ENCODE results near the gene NOTCH2. TPM values are rescaled to one million over a fixed set of nuclear protein-coding genes. Genes with fewer than 3 reads are reported as not detected.

NOTCH2 gene
- total RNA-seq, 6 experiments from 2014 or later: 32.4 to 75.2 (median 49.0) TPM

DNA sequence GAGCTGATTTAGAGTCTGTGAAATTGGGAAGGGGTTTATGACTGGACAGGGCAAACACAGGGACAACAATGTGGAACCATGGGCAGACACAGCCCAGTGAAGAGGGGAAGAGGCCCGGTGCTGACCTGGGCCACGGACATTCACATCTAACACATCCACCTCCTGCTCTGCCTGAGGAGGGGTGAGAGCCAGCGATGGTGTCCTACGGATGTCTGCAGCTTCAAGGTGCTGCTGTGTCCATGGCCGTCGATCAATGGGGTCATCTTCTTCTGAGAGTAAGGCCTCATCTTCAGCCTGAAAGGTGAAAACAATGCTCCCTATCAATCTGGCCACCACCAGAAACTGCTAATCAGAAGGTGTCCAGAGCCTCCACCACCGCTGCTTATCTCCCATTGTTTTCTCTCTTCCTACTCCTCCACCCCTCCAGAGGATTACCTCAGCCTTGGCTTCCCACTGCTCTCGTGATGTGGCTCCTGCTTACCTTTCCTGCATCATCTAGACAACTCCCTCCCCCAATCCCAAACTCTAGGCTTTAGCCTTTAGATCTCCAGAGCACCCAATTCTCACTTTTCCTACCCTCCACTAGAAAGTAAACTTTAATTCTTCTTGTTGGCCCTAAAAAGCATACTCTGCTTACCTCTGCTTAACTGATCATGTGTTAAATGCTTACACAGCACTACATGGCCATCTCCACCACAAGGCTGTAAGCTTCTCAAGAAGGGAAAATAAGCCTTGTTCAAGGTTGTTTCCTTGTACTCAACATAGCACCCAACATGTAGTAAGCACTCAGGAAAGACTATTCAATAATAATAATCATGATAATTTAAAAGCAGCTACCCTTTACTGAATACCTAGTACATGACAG is 149.1 kb downstream of the NOTCH2 start:
- intact Hi-C loops (cut with DNase I): no loop called here
- peaks cover 0 to 100% (median 62%) of the 10 kb centered on the region in 4 donors for H3K36me3 ChIP-seq
- 88% methylated on average over 2 of the region's 8 CpGs for WGBS (ENCODE audit: insufficient coverage, low coverage, low lambda C conversion rate, missing lambda C conversion rate)
- no peak overlapping the region for H3K4me3 ChIP-seq
- TF ChIP-seq, protein P1, sequence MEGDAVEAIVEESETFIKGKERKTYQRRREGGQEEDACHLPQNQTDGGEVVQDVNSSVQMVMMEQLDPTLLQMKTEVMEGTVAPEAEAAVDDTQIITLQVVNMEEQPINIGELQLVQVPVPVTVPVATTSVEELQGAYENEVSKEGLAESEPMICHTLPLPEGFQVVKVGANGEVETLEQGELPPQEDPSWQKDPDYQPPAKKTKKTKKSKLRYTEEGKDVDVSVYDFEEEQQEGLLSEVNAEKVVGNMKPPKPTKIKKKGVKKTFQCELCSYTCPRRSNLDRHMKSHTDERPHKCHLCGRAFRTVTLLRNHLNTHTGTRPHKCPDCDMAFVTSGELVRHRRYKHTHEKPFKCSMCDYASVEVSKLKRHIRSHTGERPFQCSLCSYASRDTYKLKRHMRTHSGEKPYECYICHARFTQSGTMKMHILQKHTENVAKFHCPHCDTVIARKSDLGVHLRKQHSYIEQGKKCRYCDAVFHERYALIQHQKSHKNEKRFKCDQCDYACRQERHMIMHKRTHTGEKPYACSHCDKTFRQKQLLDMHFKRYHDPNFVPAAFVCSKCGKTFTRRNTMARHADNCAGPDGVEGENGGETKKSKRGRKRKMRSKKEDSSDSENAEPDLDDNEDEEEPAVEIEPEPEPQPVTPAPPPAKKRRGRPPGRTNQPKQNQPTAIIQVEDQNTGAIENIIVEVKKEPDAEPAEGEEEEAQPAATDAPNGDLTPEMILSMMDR (IDR thresholded peaks at IDR 0.05): no peak
- no peak for TF ChIP-seq POLR2A (IDR thresholded peaks at IDR 0.05)
- DNase-seq (no peak), ATAC-seq (peak in 1 of 4 donors; percentile 23)
- H3K27me3 ChIP-seq: no peaks in the 10 kb centered on the region
- no peak overlapping the region for H3K27ac ChIP-seq
- no peaks in the 10 kb centered on the region for H3K9me3 ChIP-seq
- H3K4me1 ChIP-seq: no peaks in the 10 kb centered on the region

DNA sequence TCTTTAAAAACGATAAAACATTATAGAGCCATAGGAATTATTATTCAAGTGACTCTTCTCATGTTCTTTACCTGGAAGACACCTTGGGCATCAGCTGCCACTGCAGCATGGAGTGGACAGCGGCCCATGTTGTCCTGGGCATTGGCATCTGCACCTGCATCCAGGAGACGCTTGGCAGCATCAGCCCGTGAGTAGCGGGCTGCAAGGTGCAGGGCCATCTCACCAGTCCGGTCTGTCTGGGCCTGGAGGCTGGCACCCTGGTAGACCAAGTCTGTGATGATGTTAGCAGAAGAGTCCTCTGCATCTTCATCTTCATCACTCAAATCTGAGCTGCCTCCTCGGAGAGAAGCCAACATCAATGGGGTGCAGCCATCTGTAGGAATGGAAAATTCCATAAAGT is 150.2 kb downstream of the NOTCH2 start:
- no peaks in the 10 kb centered on the region for H3K9me3 ChIP-seq
- intact Hi-C loops (cut with DNase I): no loop called here
- WGBS (ENCODE audit: insufficient coverage, low coverage, low lambda C conversion rate, missing lambda C conversion rate): 91% methylated on average over 5 of the region's 7 CpGs
- peak in 1 of 4 donors; percentile 11 for ATAC-seq
- no peak overlapping the region for H3K27ac ChIP-seq
- no peaks in the 10 kb centered on the region for H3K27me3 ChIP-seq
- H3K4me3 ChIP-seq: no peak overlapping the region
- no peaks in the 10 kb centered on the region for H3K4me1 ChIP-seq
- H3K36me3 ChIP-seq: peaks cover 0 to 100% (median 65%) of the 10 kb centered on the region in 4 donors
- DNase-seq: no peak
- TF ChIP-seq, protein P1 (IDR thresholded peaks at IDR 0.05): no peak
- no peak for TF ChIP-seq POLR2A (IDR thresholded peaks at IDR 0.05)

DNA sequence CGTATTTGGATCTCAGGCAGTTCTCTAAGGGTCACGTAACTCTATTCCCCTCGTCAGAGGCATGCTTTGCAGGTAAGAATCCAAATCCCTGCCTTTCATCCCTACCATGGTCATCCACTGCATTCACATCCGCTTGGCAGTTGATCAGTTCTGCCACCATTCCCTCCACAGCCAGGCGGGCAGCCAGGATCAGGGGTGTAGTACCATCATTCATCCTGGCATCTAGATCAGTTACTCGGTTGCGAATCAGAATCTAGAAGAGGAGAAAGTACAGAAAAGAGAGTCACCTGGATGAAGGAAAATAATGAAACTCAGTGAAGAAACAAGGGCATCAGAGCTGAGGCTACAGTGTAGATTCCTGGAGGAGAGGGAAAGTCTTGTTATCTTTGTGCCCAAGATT is 151.2 kb downstream of the NOTCH2 start:
- Histone ChIP-seq H3K4me1 (no peaks in the 10 kb centered on the region), H3K27ac (no peak overlapping the region), H3K36me3 (peaks cover 0 to 96% (median 63%) of the 10 kb centered on the region in 4 donors), H3K4me3 (no peak overlapping the region), H3K27me3 (no peaks in the 10 kb centered on the region), H3K9me3 (no peaks in the 10 kb centered on the region)
- no peak for ATAC-seq
- WGBS (ENCODE audit: insufficient coverage, low coverage, low lambda C conversion rate, missing lambda C conversion rate): 94% methylated on average over 7 of the region's 7 CpGs
- TF ChIP-seq POLR2A (IDR thresholded peaks at IDR 0.05): no peak
- TF ChIP-seq, protein P1 (IDR thresholded peaks at IDR 0.05): no peak
- intact Hi-C loops (cut with DNase I): no loop called here
- DNase-seq: no peak

DNA sequence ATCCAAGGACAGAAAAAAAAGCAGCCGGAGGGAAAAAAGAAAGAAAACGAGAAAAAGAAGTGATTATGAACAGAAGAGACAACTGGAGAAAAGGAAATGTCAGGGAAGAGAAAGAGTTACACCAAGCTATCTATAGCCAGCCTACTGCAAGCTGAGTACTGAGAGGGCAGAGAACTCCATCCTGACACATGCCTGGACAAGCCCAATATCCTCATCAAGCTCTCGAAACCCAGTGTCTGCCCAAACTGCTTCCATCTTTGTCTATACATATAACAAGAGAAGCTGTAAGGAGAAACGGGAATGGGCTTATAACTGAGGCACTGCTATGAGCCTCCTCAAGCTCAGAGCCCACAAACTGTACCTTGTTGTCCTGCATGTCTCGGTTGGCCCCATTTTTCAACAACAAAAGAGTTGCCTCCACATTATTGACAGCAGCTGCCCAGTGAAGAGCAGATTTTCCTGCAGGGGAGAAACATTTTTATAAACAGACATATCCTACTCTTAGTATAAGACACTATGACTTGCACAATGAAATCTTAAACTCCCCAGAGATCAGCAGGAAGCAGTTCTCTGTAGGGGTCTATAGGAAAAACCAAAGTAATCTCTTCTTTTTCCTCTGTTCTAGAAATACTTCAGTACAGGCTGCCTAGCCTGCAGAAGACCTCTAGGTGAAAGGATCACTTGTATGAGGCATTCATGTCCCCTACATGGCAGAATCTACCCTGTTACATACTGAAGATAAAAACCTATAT is 152.0 kb downstream of the NOTCH2 start:
- DNase-seq: no peak
- H3K9me3 ChIP-seq: no peaks in the 10 kb centered on the region
- intact Hi-C loops (cut with DNase I): no loop called here
- H3K27me3 ChIP-seq: no peaks in the 10 kb centered on the region
- TF ChIP-seq, protein P1 (IDR thresholded peaks at IDR 0.05): no peak
- TF ChIP-seq POLR2A (IDR thresholded peaks at IDR 0.05): no peak
- H3K4me3 ChIP-seq: no peak overlapping the region
- WGBS (ENCODE audit: insufficient coverage, low coverage, low lambda C conversion rate, missing lambda C conversion rate): 79% methylated on average over 4 of the region's 5 CpGs
- H3K36me3 ChIP-seq: peaks cover 0 to 88% (median 58%) of the 10 kb centered on the region in 4 donors
- H3K4me1 ChIP-seq: no peaks in the 10 kb centered on the region
- ATAC-seq: no peak
- no peak overlapping the region for H3K27ac ChIP-seq

All from right lobe of liver (tissue), 6 donors.